ENCODE data around the gene ZMYM1.
"Not testable (repeated sequence)": the region's sequence is repeated elsewhere in the genome, so short reads cannot be mapped to it uniquely, and the experiment has no call there.

Gene ZMYM1

GRCh38 chr1:35120458-35121133 lies 41.4 kb downstream of the ZMYM1 start:
- no peak for TF ChIP-seq CTCF (IDR thresholded peaks at IDR 0.05; ENCODE audit: extremely low read depth, missing control alignments)
- peak; percentile 63 for DNase-seq (ENCODE audit: low spot score)

- TF ChIP-seq CTCF (IDR thresholded peaks at IDR 0.05; ENCODE audit: extremely low read depth, missing control alignments) = no peak
- DNase-seq (ENCODE audit: low spot score) = no peak
Observed at GRCh38 chr1:35122311-35122710, 43.1 kb downstream of the ZMYM1 start.

- no peak for DNase-seq (ENCODE audit: low spot score)
- no peak for TF ChIP-seq CTCF (IDR thresholded peaks at IDR 0.05; ENCODE audit: extremely low read depth, missing control alignments)
Observed at GRCh38 chr1:35126546-35126945, 47.4 kb downstream of the ZMYM1 start.

GRCh38 chr1:35129080-35129479 lies 49.9 kb downstream of the ZMYM1 start:
- no peak for DNase-seq (ENCODE audit: low spot score)
- no peak for TF ChIP-seq CTCF (IDR thresholded peaks at IDR 0.05; ENCODE audit: extremely low read depth, missing control alignments)

GRCh38 chr1:35136780-35137179 lies 57.6 kb downstream of the ZMYM1 start:
- DNase-seq (ENCODE audit: low spot score) = no peak
- TF ChIP-seq CTCF (IDR thresholded peaks at IDR 0.05; ENCODE audit: extremely low read depth, missing control alignments) = no peak

GRCh38 chr1:35137590-35137989 lies 58.4 kb downstream of the ZMYM1 start:
- not testable (repeated sequence) for DNase-seq (ENCODE audit: low spot score)

GRCh38 chr1:35142294-35142693 lies 63.1 kb downstream of the ZMYM1 start:
- not testable (repeated sequence) for DNase-seq (ENCODE audit: low spot score)

- not testable (repeated sequence) for DNase-seq (ENCODE audit: low spot score)
Observed at GRCh38 chr1:35142728-35143127, 63.5 kb downstream of the ZMYM1 start.

GRCh38 chr1:35143737-35144508 lies 64.7 kb downstream of the ZMYM1 start:
- TF ChIP-seq CTCF (IDR thresholded peaks at IDR 0.05; ENCODE audit: extremely low read depth, missing control alignments) = no peak
- DNase-seq (ENCODE audit: low spot score) = no peak

GRCh38 chr1:35145892-35146549 lies 66.8 kb downstream of the ZMYM1 start:
- not testable (repeated sequence) for DNase-seq (ENCODE audit: low spot score)

Data from GM20000 (cell line).